Inflammatory macrophage treated with lipopolysaccharide for 1 hour (primary cell): ENCODE measurements around the gene ATF7.
"Not testable (repeated sequence)": the region's sequence is repeated elsewhere in the genome, so short reads cannot be mapped to it uniquely, and the experiment has no call there.

Experiments
- DNase-seq, 2 donors: peaks; one replicate each; pipeline ENCODE4 v3.0.0-alpha.2; 2020 to 2022

The ATF7 gene

DNA sequence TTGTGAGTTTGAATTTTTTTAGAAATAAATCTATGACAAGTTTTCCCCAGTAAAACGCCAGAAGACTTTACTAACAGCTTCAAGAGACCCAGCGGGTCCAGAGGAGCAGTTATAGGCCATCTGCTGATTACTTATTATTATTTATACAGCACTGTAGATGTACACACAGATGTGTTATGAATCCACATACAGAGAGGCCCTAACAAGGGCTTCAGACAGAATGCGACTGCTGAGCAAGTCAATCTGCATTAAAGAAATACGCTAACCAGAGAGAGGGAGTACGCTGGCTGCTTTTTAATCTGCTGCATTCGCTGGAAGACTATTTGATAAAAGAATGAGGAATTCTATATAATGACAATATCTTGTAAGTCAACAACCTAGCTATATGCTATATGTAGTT lies 32.5 kb downstream of the ATF7 start:
- no peak for DNase-seq

DNA sequence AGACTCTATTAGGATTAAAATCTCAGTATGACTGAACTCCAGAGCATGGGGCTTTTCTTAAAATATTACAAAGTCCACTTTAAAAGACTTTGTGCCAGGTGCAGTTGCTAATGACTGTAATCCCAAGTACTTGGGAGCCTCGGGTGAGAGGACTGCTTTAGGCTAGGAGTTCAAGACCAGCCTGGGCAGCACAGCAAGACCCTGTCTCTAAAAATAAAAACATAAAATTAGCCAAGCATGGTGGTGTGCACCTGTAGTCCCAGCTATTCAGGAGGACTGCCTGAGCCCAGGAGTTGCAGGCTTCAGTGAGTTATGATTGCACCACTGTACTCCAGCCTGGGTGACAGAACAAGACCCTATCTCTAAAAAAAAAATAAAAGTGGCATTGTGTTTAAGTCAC lies 33.2 kb downstream of the ATF7 start:
- DNase-seq = no peak

DNA sequence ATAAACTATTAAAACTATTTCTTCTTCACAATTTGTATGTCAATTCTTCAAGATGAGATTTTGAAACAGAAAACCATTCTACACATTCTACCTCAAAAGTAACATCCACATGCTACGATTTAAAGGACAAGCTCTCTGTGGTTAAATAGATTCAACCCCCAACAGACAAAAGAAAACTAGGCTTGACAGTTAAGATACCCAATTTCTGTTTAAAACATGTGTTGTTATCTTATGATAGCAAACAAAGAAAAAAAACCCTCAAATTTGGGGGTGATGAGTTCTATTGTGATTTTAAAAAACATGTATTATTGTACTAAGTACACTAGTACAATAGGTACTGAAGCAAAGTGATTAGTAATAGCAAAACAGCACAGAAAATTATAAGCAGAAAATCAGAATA lies 33.8 kb downstream of the ATF7 start:
- DNase-seq = no peak

DNA sequence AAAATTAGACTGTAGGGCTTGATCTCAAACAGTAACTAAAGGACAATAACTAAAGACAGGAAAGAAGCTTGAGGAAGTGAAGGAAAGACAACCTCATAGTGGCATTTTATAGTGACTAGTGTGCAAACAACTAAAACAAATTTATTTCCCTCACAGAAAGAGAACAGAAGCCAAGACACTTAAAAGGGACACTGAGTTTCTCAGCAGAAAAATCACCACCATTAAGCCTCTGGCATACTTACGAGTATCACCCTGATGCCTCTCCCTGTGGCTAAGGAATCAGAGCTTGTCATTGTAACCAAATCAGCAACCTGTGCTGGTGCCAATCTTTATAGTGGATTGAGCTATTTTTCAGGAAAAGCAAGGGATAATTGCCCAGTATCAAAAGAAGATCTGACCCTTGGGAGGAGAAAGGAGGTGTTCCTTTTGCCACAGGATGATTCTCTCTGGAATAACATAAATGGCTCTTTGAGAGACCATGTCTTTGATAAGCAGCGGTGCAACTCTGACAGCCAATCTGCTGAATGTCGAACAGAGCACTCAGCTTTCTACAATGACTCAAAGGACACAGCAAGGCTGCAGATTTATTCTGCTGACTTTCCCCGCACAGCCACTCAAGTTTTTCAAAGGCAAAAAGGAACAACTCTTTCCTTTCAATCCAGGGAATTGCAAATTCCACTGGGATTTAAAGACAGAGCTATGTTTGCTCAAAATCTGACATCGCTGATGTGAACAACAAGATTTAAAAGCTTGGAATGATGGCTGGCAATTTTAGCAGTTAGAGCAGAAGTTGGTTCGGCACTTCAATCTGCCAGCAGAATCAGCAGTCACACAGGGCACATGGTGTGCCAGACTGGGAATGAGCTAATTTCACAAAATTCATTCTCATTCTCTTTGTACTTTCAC lies 34.6 kb downstream of the ATF7 start:
- DNase-seq = no peak

- no peak for DNase-seq
Measured at GRCh38 chr12:53590652-53591051, 35.5 kb downstream of the ATF7 start.

- DNase-seq = no peak
Measured at GRCh38 chr12:53589915-53590314, 36.3 kb downstream of the ATF7 start.

GRCh38 chr12:53589423-53589822 lies 36.8 kb downstream of the ATF7 start:
- DNase-seq = no peak

DNA sequence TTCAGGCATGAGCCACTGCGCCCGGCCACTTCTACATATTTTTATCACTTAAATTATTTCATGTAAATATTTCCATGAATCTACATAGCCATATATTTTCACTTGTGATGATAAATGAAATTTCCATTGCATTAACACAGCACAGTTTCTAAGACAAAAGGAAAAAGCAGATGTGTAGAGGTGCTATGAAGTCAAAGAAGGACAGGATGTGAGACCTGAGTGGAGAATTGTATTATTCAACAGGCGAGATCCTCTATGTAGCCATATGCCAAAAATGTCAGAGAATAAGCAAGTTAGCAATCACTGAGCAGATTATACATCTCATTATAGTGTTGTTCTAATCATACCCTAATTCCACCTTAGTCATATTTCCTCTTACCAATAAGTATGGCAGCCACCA lies 38.1 kb downstream of the ATF7 start:
- DNase-seq = no peak

GRCh38 chr12:53586745-53587144 lies 39.4 kb downstream of the ATF7 start:
- no peak for DNase-seq

GRCh38 chr12:53585448-53586125 lies 40.6 kb downstream of the ATF7 start:
- no peak for DNase-seq

DNA sequence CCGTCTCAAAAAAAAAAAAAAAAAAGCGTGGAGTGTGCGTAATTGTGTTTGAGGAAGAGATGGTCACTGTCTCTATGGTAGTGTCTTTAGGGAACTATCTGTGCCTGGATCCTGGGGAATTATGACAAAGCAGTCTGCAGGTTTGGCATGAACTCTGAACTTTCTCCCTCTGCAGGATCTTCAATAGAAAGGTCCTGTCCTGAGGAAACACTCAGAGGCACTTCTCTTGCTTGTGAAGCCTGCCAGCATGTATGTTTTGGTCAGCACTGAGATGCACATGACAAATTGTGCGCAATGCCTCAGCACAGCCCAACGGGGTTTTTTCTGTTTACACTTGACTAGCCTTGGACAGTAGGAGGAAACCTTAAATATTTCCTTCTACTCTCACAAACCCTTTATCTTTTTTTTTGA lies 46.6 kb downstream of the ATF7 start:
- peak; percentile 66 to 78 for DNase-seq

GRCh38 chr12:53578783-53579182 lies 47.4 kb downstream of the ATF7 start:
- DNase-seq = no peak

DNA sequence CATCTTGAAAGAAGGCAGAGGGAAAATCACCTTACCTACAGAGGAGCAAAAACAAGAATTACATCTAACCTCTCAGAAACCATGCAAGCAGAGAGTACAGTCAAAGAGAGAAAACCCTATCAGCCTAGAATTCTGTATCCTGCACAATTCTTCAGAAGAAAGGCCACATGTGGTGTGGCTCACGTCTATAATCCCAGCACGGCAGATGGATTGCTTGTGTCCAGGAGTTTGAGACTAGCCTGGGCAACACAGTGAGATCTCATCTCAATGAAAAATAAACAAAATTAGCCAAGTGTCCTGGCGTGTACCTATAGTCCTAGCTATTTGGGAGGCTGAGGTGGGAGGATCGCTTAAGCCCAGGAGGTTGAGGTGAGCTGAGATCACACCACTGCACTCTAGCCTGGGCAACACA lies 48.2 kb downstream of the ATF7 start:
- no peak for DNase-seq

DNA sequence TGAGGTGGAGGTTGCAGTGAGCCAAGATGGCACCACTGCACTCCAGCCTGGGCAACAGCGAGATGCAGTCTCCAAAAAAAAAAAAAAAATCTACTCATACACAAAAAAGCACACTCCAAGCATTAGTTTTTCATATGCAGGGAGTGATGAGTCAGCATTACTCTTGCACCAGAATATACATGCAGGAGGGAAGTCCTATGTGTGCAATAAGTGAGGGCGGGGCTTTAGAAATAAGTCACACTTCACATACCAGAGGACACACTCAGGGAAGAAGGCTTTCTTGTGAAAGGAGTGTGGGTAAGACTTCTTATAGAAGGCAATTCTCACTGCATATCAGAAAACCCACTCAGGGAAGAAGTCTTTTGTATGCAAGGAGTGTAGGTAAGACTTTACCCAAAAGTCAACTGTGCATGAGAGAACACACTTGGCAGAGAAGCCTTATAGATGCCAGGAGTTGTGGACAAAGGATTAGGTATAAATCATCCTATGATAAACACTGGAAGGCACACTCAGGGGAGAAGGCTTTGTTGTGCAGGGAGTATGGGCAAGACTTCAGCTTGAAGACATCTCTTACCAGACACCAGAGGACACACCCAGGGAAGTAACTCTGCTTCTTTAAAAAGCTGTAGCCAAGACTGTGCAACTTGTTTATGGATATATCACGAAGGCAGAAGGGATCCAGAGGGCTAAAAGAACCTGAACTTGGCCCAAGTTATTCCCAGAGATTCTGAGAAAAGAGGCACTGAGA lies 50.5 kb downstream of the ATF7 start:
- peak; percentile 95 to 96 for DNase-seq

DNA sequence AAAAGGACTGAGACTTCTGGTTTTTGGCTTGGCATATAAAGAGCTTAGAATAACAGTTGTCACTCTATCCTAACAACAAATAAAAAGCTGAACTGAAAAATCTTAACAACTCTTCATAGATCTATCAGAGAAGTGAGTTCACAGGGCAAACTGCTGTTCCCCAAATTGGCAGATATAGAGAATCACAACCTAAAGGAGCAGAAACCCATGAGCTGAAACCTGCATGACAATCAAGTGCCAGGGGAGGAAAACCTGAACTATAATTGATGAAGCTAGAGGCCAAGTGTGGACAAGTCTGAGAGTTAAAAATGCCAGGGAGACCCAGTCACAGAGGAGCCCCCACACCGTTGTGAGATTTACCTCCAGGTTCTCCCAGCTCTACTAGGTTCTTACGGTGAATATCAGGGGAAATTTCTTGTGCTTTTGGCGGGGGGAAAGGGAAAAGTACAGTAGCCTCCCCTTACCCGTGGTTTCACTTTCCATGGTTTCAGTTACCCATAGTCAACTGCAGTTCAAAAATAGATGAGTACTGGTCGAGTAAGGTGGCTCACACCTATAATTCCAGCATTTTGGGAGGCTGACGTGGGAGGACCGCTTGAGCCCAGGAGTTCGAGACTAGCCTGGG lies 53.9 kb downstream of the ATF7 start:
- DNase-seq = no peak

DNA sequence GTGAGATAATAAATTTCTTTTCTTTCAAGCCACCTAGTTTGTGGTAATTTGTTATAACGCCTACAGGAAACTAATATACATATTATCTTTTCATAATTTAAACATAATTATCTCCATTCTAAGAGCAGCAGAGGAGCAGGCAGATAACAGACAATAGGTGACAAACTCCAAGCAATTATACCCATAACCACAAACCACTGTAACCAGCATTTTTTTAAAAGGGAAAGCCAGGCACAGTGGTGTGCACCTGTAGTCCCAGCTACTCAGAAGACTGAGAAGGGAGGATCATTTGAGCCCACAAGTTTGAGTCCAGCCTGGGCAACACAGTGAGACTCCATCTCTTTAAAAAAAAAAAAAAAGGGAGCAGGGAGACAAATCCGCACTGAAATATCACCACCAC lies 54.9 kb downstream of the ATF7 start:
- DNase-seq = no peak

- no peak for DNase-seq
Measured at GRCh38 chr12:53568809-53569557, 57.2 kb downstream of the ATF7 start.

- DNase-seq = no peak
Measured at GRCh38 chr12:53567961-53568808, 58.0 kb downstream of the ATF7 start.

DNA sequence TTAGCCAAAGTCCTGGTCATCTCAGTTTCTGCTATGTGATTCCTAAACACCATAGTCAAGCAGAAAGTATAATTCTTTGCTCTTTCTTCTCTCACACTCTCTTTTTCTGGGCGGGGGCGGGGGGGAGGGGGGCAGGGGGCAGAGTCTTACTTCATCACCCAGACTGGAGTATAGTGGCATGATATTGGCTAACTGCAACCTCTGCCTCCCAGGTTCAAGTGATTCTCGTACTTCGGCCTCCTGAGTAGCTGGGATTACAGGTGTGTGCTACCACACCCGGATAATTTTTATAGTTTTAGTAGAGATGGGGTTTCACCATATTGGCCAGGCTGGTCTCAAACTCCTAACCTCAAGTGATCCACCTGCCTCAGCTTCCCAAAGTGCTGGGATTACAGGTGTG lies 60.8 kb downstream of the ATF7 start:
- DNase-seq = not testable (repeated sequence)

DNA sequence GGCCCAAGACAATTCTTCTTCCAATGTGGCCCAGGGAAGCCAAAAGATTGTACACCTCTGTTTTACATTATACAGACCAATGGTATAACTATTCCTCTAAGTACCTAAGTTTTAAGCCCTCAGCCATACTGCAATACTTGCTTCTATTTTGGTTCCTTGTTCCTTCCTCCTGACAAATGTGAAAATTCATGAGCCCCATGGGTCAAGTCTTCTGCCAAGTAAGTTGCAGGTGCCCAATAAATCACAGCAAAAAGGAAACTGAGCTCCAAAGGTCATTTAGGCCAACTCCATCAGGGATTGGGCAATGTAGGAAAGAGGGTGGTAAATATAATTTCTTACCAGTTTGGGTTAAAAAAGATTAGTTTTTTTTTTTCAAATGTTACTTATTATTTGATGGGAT lies 61.2 kb downstream of the ATF7 start:
- DNase-seq = no peak

GRCh38 chr12:53564278-53564677 lies 61.9 kb downstream of the ATF7 start:
- DNase-seq = no peak
